BJ (cell line): ENCODE results near the gene WDFY3. TPM values are rescaled to one million over a fixed set of nuclear protein-coding genes. Genes with fewer than 3 reads are reported as not detected.

ENCODE experiments used
- CTCF ChIA-PET: fragments of 350-600 bp; formaldehyde crosslinking; extraction: SDS; loops from one replicate; lab custom pipeline; 2021; ENCODE audit warnings: antibody characterized with exemption, inconsistent platforms; lab: Yijun Ruan, JAX
- POLR2A ChIA-PET: fragments of 300-600 bp; sonication (Branson Sonifier 250); formaldehyde crosslinking; extraction: SDS; loops from one replicate; lab custom pipeline; 2021; ENCODE audit warnings: antibody characterized with exemption; lab: Charles Lee
- DNase-seq: peaks from one replicate; pipeline ENCODE4 v3.0.0-alpha.2; 2011; ENCODE audit warnings: low read depth
- H3K27me3 ChIP-seq: 2 replicates; pipeline ENCODE4 v1.6.0; 2011; ENCODE audit warnings: low read length; ENCODE audit not compliant: control insufficient read depth, insufficient read depth
- H3K36me3 ChIP-seq: 2 replicates; pipeline ENCODE4 v1.5.1; 2011; ENCODE audit warnings: low read length; ENCODE audit not compliant: control insufficient read depth, insufficient read depth
- H3K4me3 ChIP-seq: 2 replicates; pipeline ENCODE4 v1.5.1; 2011; ENCODE audit warnings: low read depth, mild to moderate bottlenecking, control low read depth, low read length
- polyA plus RNA-seq: library from polyadenylated mRNA; depleted of rRNA; stranded (reverse); fragments of >200 nt; gene quantifications from 2 replicates; pipeline ENCODE4 v1.2.3, GENCODE V29; 2011
- TF ChIP-seq, protein P1 (sequence below): IDR thresholded peaks from 2 replicates; pipeline ENCODE4 v1.5.1; 2011; ENCODE audit warnings: low read depth, mild to moderate bottlenecking, control low read depth, inconsistent platforms, low read length, moderate library complexity; ENCODE audit not compliant: insufficient read depth

WDFY3 gene
- polyA plus RNA-seq, 1 experiment, result 28.8 TPM

- Histone ChIP-seq H3K4me3 (no peak overlapping the region), H3K36me3 (peaks cover 5% of the 10 kb centered on the region), H3K27me3 (no peaks in the 10 kb centered on the region)
- TF ChIP-seq, protein P1, sequence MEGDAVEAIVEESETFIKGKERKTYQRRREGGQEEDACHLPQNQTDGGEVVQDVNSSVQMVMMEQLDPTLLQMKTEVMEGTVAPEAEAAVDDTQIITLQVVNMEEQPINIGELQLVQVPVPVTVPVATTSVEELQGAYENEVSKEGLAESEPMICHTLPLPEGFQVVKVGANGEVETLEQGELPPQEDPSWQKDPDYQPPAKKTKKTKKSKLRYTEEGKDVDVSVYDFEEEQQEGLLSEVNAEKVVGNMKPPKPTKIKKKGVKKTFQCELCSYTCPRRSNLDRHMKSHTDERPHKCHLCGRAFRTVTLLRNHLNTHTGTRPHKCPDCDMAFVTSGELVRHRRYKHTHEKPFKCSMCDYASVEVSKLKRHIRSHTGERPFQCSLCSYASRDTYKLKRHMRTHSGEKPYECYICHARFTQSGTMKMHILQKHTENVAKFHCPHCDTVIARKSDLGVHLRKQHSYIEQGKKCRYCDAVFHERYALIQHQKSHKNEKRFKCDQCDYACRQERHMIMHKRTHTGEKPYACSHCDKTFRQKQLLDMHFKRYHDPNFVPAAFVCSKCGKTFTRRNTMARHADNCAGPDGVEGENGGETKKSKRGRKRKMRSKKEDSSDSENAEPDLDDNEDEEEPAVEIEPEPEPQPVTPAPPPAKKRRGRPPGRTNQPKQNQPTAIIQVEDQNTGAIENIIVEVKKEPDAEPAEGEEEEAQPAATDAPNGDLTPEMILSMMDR, result no peak
- DNase-seq, result no peak
- CTCF ChIA-PET, result interaction anchor here (1.9 kb wide), 1 partner anchor 10 kb away, joined by 5 read pairs; no protein-coding TSS in a partner anchor
- POLR2A ChIA-PET, result no interaction called here
These were observed 162.8 kb downstream of the WDFY3 start for GRCh38 chr4:84803720-84804119.

DNA sequence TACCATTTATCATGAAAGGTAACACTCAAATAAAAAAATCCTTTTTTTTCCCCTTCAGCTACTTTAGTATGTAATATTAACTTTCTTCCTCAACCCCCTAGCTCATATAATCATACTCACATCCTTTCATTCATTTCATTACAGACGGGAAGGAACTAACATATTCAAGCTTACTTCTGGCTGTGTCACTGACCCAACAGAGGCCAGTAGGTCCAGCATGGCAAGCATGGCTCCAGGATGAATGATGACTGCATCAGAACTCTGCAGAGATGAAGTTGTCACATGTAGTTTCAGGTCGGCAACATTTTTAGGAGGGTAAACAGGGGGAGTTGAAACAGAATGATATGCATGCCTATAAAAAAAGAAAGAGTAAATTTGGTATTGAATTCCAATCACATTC, 163.4 kb downstream of the WDFY3 start:
- CTCF ChIA-PET, result interaction anchor here (1.1 to 1.9 kb wide), 2 partner anchors 9 to 10 kb away, joined by 4 to 5 read pairs; no protein-coding TSS in a partner anchor
- TF ChIP-seq, protein P1, result no peak
- Histone ChIP-seq H3K4me3 (no peak overlapping the region), H3K36me3 (peaks cover 4% of the 10 kb centered on the region), H3K27me3 (no peaks in the 10 kb centered on the region)
- POLR2A ChIA-PET, result no interaction called here
- DNase-seq, result no peak

DNA sequence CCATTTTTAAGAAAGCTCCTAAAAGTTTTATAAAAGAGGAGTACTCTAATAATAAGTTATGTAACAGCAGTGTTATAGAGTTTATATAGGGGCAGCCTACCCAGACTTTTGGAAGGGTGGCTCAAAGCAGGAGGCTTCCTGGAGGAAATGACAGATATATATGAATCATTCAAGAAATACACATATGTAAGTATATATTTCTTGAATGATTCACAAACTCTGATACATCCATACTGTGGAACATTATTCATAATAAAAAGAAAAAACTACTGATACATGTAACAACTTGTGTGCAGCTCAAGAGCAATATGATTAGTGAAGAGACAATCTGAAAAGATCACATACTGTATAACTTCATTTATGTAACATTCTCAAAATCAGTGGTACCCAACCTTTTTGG, 166.2 kb downstream of the WDFY3 start:
- no peak for DNase-seq
- CTCF ChIA-PET, result no interaction called here

GRCh38 chr4:84799318-84799717, 167.2 kb downstream of the WDFY3 start:
- TF ChIP-seq, protein P1, result no peak
- ChIA-PET CTCF (interaction anchor here (0.6 kb wide), 1 partner anchor 19 kb away, joined by 4 read pairs; no protein-coding TSS in a partner anchor), POLR2A (no interaction called here)
- Histone ChIP-seq H3K27me3 (no peaks in the 10 kb centered on the region), H3K4me3 (no peak overlapping the region), H3K36me3 (peaks cover 4% of the 10 kb centered on the region)
- DNase-seq, result no peak

More for the DNA sequence above, 166.2 kb downstream of the WDFY3 start:
- POLR2A ChIA-PET, result no interaction called here
- TF ChIP-seq, protein P1, result no peak
- peaks cover 4% of the 10 kb centered on the region for H3K36me3 ChIP-seq
- H3K27me3 ChIP-seq, result no peaks in the 10 kb centered on the region
- H3K4me3 ChIP-seq, result no peak overlapping the region

DNA sequence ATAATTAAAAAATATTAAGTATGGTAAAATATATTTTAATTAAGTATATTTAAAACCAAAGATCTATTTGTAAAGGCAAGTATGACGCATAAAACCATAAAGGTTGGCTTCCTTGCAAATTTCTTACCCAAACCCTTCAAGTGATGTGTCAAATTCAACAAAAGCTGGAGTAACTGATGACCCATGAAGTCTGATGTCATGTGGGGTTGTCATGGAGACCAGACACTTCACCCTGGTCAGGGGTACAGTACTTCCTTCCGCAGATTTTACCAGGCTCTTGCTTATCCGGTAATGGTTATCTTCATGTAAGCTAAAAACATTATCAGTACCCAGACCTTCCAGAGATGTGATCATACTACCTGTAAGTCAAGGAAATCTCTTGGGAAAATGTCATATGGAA, 170.1 kb downstream of the WDFY3 start:
- TF ChIP-seq, protein P1, result no peak
- CTCF ChIA-PET, result no interaction called here
- POLR2A ChIA-PET, result no interaction called here

More for the DNA sequence above, 170.1 kb downstream of the WDFY3 start:
- H3K36me3 ChIP-seq, result peaks cover 2% of the 10 kb centered on the region; the same call in 1 of the 2 replicates
- H3K4me3 ChIP-seq, result no peak overlapping the region
- no peak for DNase-seq
- no peaks in the 10 kb centered on the region for H3K27me3 ChIP-seq
